ENCODE results near the gene CHCHD3. TPM values are rescaled to one million over a fixed set of nuclear protein-coding genes. Genes with fewer than 3 reads are reported as not detected.

Gene CHCHD3
- total RNA-seq, 2 experiments from 2014 or later, result 83.5 to 83.8 TPM

- no peak overlapping the region for H2AFZ ChIP-seq (ENCODE audit: low read length)
- no peaks in the 10 kb centered on the region for H3K4me1 ChIP-seq (ENCODE audit: insufficient read depth, low read length, poor library complexity, severe bottlenecking)
- no peak overlapping the region for H3K4me2 ChIP-seq (ENCODE audit: low read length)
- no peaks in the 10 kb centered on the region for H3K9me3 ChIP-seq (ENCODE audit: low read length)
- no peak overlapping the region for H3K4me3 ChIP-seq (ENCODE audit: low read depth, low read length, poor library complexity, severe bottlenecking)
- no peaks in the 10 kb centered on the region for H3K9me2 ChIP-seq (ENCODE audit: insufficient read depth, low read length)
- no TSS peak for BruUV-seq (replicated peaks)
- intact Hi-C loops (cut with micrococcal nuclease; ENCODE audit: unreplicated experiment), result no loop called here
- CTCF ChIA-PET (ENCODE audit: unreplicated experiment), result no interaction called here
- H4K20me1 ChIP-seq (ENCODE audit: insufficient read depth, low read length), result no peaks in the 10 kb centered on the region
- H3K27ac ChIP-seq (ENCODE audit: low read depth, low read length, poor library complexity, severe bottlenecking), result no peak overlapping the region
- H3K79me2 ChIP-seq (ENCODE audit: insufficient read depth, low read depth, low read length), result no peaks in the 10 kb centered on the region
- no peak for DNase-seq (ENCODE audit: low spot score)
- TF ChIP-seq CTCF (conservative IDR thresholded peaks at IDR 0.05; ENCODE audit: low read length) (no peak), EZH2phosphoT487 (IDR thresholded peaks at IDR 0.05; ENCODE audit: borderline replicate concordance, low read depth, low read length) (no peak)
- POLR2A ChIA-PET, result interaction anchor here (1.1 kb wide), 1 partner anchor 34 kb away, joined by 3 read pairs; no protein-coding TSS in a partner anchor
- peaks cover 5% of the 10 kb centered on the region; the same call in 1 of the 2 replicates for H3K36me3 ChIP-seq (ENCODE audit: insufficient read depth, low read length)
Observed at GRCh38 chr7:132891554-132891953, 190.3 kb downstream of the CHCHD3 start.

GRCh38 chr7:132882714-132883428 lies 199.0 kb downstream of the CHCHD3 start:
- Histone ChIP-seq H3K4me3 (ENCODE audit: low read depth, low read length, poor library complexity, severe bottlenecking) (no peak overlapping the region), H3K36me3 (ENCODE audit: insufficient read depth, low read length) (peaks cover 30% of the 10 kb centered on the region), H3K27ac (ENCODE audit: low read depth, low read length, poor library complexity, severe bottlenecking) (no peak overlapping the region), H4K20me1 (ENCODE audit: insufficient read depth, low read length) (no peaks in the 10 kb centered on the region), H3K9me3 (ENCODE audit: low read length) (no peaks in the 10 kb centered on the region), H3K9me2 (ENCODE audit: insufficient read depth, low read length) (no peaks in the 10 kb centered on the region), H3K79me2 (ENCODE audit: insufficient read depth, low read depth, low read length) (no peaks in the 10 kb centered on the region), H3K4me2 (ENCODE audit: low read length) (no peak overlapping the region), H2AFZ (ENCODE audit: low read length) (no peak overlapping the region), H3K4me1 (ENCODE audit: insufficient read depth, low read length, poor library complexity, severe bottlenecking) (no peaks in the 10 kb centered on the region)
- intact Hi-C loops (cut with micrococcal nuclease; ENCODE audit: unreplicated experiment), result no loop called here
- no peak for DNase-seq (ENCODE audit: low spot score)
- ChIA-PET CTCF (ENCODE audit: unreplicated experiment) (no interaction called here), POLR2A (no interaction called here)
- BruUV-seq (replicated peaks), result no TSS peak
- TF ChIP-seq CTCF (conservative IDR thresholded peaks at IDR 0.05; ENCODE audit: low read length) (no peak), EZH2phosphoT487 (IDR thresholded peaks at IDR 0.05; ENCODE audit: borderline replicate concordance, low read depth, low read length) (no peak)

GRCh38 chr7:132881317-132881716 lies 200.6 kb downstream of the CHCHD3 start:
- CTCF ChIA-PET (ENCODE audit: unreplicated experiment), result no interaction called here
- Histone ChIP-seq H3K36me3 (ENCODE audit: insufficient read depth, low read length) (peaks cover 30% of the 10 kb centered on the region), H2AFZ (ENCODE audit: low read length) (no peak overlapping the region), H3K9me3 (ENCODE audit: low read length) (no peaks in the 10 kb centered on the region), H3K9me2 (ENCODE audit: insufficient read depth, low read length) (no peaks in the 10 kb centered on the region), H3K4me2 (ENCODE audit: low read length) (no peak overlapping the region), H3K4me3 (ENCODE audit: low read depth, low read length, poor library complexity, severe bottlenecking) (no peak overlapping the region), H3K4me1 (ENCODE audit: insufficient read depth, low read length, poor library complexity, severe bottlenecking) (no peaks in the 10 kb centered on the region), H3K27ac (ENCODE audit: low read depth, low read length, poor library complexity, severe bottlenecking) (no peak overlapping the region), H3K79me2 (ENCODE audit: insufficient read depth, low read depth, low read length) (no peaks in the 10 kb centered on the region), H4K20me1 (ENCODE audit: insufficient read depth, low read length) (no peaks in the 10 kb centered on the region)
- DNase-seq (ENCODE audit: low spot score), result no peak
- TF ChIP-seq EZH2phosphoT487 (IDR thresholded peaks at IDR 0.05; ENCODE audit: borderline replicate concordance, low read depth, low read length) (no peak), CTCF (conservative IDR thresholded peaks at IDR 0.05; ENCODE audit: low read length) (no peak)
- POLR2A ChIA-PET, result no interaction called here
- BruUV-seq (replicated peaks), result no TSS peak
- intact Hi-C loops (cut with micrococcal nuclease; ENCODE audit: unreplicated experiment), result no loop called here
